C4-2B (cell line): ENCODE measurements around the gene FUCA2.

ENCODE experiments used
- CTCF ChIP-seq: fragments of 450-650 bp; conservative IDR thresholded peaks from 2 replicates; pipeline ENCODE4 v1.5.1; 2017; ENCODE audit warnings: mild to moderate bottlenecking
- ZFX ChIP-seq: fragments of 450-650 bp; IDR thresholded peaks from 2 replicates; pipeline ENCODE4 v1.6.1; 2017

- TF ChIP-seq CTCF (no peak), ZFX (no peak)
These were observed 10.6 kb upstream of the FUCA2 start for GRCh38 chr6:143522039-143522600.
